ENCODE data around the gene TNS3.

TNS3 gene

DNA sequence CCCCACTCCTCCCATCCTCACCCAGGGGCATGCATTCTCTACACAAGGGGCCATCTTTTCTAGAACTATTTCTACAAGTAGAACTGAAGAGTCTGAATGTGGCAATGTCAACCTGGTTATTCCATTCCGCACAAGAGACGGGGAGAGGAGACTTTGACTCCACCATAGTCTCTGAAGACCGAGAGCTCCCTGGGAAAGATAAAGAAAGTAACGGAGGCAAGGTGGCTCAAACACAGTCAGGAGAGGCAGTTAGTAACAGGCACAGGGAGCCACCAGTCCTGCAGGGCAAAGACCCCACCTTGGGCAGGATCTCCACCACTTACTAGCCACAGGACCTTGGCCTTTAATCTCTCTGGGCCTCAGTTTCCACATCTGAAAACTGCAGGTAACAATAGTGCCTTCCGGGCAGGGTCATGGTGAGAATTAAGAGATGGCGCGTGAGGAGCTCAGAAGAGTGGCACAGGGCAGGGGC lies 100.3 kb downstream of the TNS3 start:
- Histone ChIP-seq H3K27ac (no peak overlapping the region), H3K27me3 (ENCODE audit: insufficient read depth, low read depth, severe bottlenecking) (no peaks in the 10 kb centered on the region), H3K36me3 (no peaks in the 10 kb centered on the region), H3K9me3 (ENCODE audit: severe bottlenecking) (no peaks in the 10 kb centered on the region), H3K4me3 (ENCODE audit: low read depth, low read length) (no peak overlapping the region)
- DNase-seq: no peak
- TF ChIP-seq, protein P1, sequence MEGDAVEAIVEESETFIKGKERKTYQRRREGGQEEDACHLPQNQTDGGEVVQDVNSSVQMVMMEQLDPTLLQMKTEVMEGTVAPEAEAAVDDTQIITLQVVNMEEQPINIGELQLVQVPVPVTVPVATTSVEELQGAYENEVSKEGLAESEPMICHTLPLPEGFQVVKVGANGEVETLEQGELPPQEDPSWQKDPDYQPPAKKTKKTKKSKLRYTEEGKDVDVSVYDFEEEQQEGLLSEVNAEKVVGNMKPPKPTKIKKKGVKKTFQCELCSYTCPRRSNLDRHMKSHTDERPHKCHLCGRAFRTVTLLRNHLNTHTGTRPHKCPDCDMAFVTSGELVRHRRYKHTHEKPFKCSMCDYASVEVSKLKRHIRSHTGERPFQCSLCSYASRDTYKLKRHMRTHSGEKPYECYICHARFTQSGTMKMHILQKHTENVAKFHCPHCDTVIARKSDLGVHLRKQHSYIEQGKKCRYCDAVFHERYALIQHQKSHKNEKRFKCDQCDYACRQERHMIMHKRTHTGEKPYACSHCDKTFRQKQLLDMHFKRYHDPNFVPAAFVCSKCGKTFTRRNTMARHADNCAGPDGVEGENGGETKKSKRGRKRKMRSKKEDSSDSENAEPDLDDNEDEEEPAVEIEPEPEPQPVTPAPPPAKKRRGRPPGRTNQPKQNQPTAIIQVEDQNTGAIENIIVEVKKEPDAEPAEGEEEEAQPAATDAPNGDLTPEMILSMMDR (IDR thresholded peaks at IDR 0.05; ENCODE audit: low read depth, low read length): no peak

- TF ChIP-seq, protein P1 (IDR thresholded peaks at IDR 0.05; ENCODE audit: low read depth, low read length): no peak
- no peak for DNase-seq
- H3K4me3 ChIP-seq (ENCODE audit: low read depth, low read length): no peak overlapping the region
- no peaks in the 10 kb centered on the region for H3K27me3 ChIP-seq (ENCODE audit: insufficient read depth, low read depth, severe bottlenecking)
- no peak overlapping the region for H3K27ac ChIP-seq
- H3K9me3 ChIP-seq (ENCODE audit: severe bottlenecking): no peaks in the 10 kb centered on the region
- no peaks in the 10 kb centered on the region for H3K36me3 ChIP-seq
Observed at GRCh38 chr7:47480576-47481538, 101.1 kb downstream of the TNS3 start.

GRCh38 chr7:47479821-47480575 lies 101.9 kb downstream of the TNS3 start:
- Histone ChIP-seq H3K27ac (no peak overlapping the region), H3K27me3 (ENCODE audit: insufficient read depth, low read depth, severe bottlenecking) (no peaks in the 10 kb centered on the region), H3K36me3 (no peaks in the 10 kb centered on the region), H3K9me3 (ENCODE audit: severe bottlenecking) (no peaks in the 10 kb centered on the region), H3K4me3 (ENCODE audit: low read depth, low read length) (no peak overlapping the region)
- TF ChIP-seq, protein P1 (IDR thresholded peaks at IDR 0.05; ENCODE audit: low read depth, low read length): no peak
- DNase-seq: no peak

GRCh38 chr7:47478926-47479711 lies 102.8 kb downstream of the TNS3 start:
- H3K27me3 ChIP-seq (ENCODE audit: insufficient read depth, low read depth, severe bottlenecking): no peaks in the 10 kb centered on the region
- H3K4me3 ChIP-seq (ENCODE audit: low read depth, low read length): no peak overlapping the region
- no peaks in the 10 kb centered on the region for H3K9me3 ChIP-seq (ENCODE audit: severe bottlenecking)
- TF ChIP-seq, protein P1 (IDR thresholded peaks at IDR 0.05; ENCODE audit: low read depth, low read length): no peak
- DNase-seq: no peak
- no peak overlapping the region for H3K27ac ChIP-seq
- no peaks in the 10 kb centered on the region for H3K36me3 ChIP-seq

- Histone ChIP-seq H3K27me3 (ENCODE audit: insufficient read depth, low read depth, severe bottlenecking) (no peaks in the 10 kb centered on the region), H3K4me3 (ENCODE audit: low read depth, low read length) (no peak overlapping the region), H3K27ac (no peak overlapping the region), H3K36me3 (no peaks in the 10 kb centered on the region), H3K9me3 (ENCODE audit: severe bottlenecking) (no peaks in the 10 kb centered on the region)
- TF ChIP-seq, protein P1 (IDR thresholded peaks at IDR 0.05; ENCODE audit: low read depth, low read length): no peak
- no peak for DNase-seq
Observed at GRCh38 chr7:47478017-47478344, 103.9 kb downstream of the TNS3 start.
